Fibroblast of lung (primary cell): ENCODE results near the gene C11orf24.

ENCODE experiments used
- CTCF ChIP-seq, 2 donors: IDR thresholded peaks in 1 of 2; conservative IDR thresholded peaks in 1 of 2; 1 replicate in 1 of 2; 2 replicates in 1 of 2; pipeline ENCODE4 v1.5.1; 2011 to 2012; ENCODE audit warnings: low read length in 2 of 2, control low read depth in 1 of 2, inconsistent platforms in 1 of 2, low read depth in 1 of 2, mild to moderate bottlenecking in 1 of 2
- EZH2 ChIP-seq: IDR thresholded peaks from 2 replicates; pipeline ENCODE4 v1.5.1; 2012; ENCODE audit warnings: low read length, control low read depth, mild to moderate bottlenecking; ENCODE audit errors: missing control alignments

GRCh38 chr11:68224606-68225005 lies 47.2 kb downstream of the C11orf24 start:
- TF ChIP-seq CTCF (conservative IDR thresholded peaks at IDR 0.05 in 1 of 2, IDR thresholded peaks at IDR 0.05 in 1 of 2; ENCODE audit: low read depth in 1 of 2, low read length in 2 of 2) (no peak), EZH2 (no peak)
